GM12878 (cell line): Measurements from ENCODE around the gene HELZ. TPM values are rescaled to one million over a fixed set of nuclear protein-coding genes. Genes with fewer than 3 reads are reported as not detected.

ENCODE experiments used
- ATAC-seq: fragments of 200-7000 bp; cut with Tn5 transposase; 3 replicates; pipeline ENCODE4 v1.9.1; 2020; ENCODE audit warnings: mild to moderate bottlenecking, moderate library complexity
- BruUV-seq: library from RNA; stranded (reverse); fragments of 400-500 nt; replicated peaks from 2 replicates; lab custom pipeline; 2021; lab: Mats Ljungman, UMichigan
- CTCF ChIA-PET: fragments of 300-600 bp; sonication (Branson Sonifier 250); formaldehyde crosslinking; extraction: SDS; loops from one replicate; lab custom pipeline; 2021; ENCODE audit warnings: inconsistent platforms; lab: Yijun Ruan, JAX
- POLR2A ChIA-PET: fragments of 350-600 bp; formaldehyde crosslinking; extraction: SDS; loops from one replicate; lab custom pipeline; 2021; ENCODE audit warnings: inconsistent platforms; lab: Charles Lee
- RAD21 ChIA-PET: fragments of 300-600 bp; sonication (Branson Sonifier 250); formaldehyde crosslinking; loops from one replicate; lab custom pipeline; 2023; ENCODE audit warnings: antibody characterized with exemption; ENCODE audit not compliant: unreplicated experiment; lab: Charles Lee
- SMC1A ChIA-PET: fragments of 300-600 bp; sonication (Branson Sonifier 250); formaldehyde crosslinking; loops from one replicate; lab custom pipeline; 2023; ENCODE audit not compliant: unreplicated experiment, uncharacterized antibody; lab: Charles Lee
- DNase-seq: peaks from one replicate; pipeline ENCODE4 v3.0.0-alpha.2; 2011; ENCODE audit warnings: low read depth, low spot score
- FAIRE-seq: peaks from 3 replicates; lab custom pipeline; 2011; peaks lifted over from hg19 to GRCh38; lab: Jason Lieb, UNC
- H2AFZ ChIP-seq: 2 replicates; pipeline ENCODE4 v1.6.0; 2011; ENCODE audit warnings: low read depth, low read length, control low read depth; ENCODE audit not compliant: control insufficient read depth
- H3K27ac ChIP-seq: 2 replicates; pipeline ENCODE4 v1.5.1; 2011; ENCODE audit warnings: control low read depth; ENCODE audit not compliant: control insufficient read depth, insufficient read depth
- H3K27me3 ChIP-seq, 2 experiments: replicated peaks in 1 of 2; 2 replicates each; pipeline versions ENCODE4 v1.6.0 to v1.6.1; 2011; ENCODE audit warnings: low read length in 1 of 2; ENCODE audit not compliant: control insufficient read depth in 2 of 2, insufficient read depth in 2 of 2
- H3K36me3 ChIP-seq, 2 experiments: 2 replicates each; pipeline ENCODE4 v1.5.1; 2011; ENCODE audit warnings: low read length in 1 of 2; ENCODE audit not compliant: control insufficient read depth in 2 of 2, insufficient read depth in 2 of 2
- H3K4me1 ChIP-seq: 2 replicates; pipeline ENCODE4 v1.6.1; 2011; ENCODE audit warnings: mild to moderate bottlenecking, low read length, moderate library complexity, mixed read lengths; ENCODE audit not compliant: control insufficient read depth, insufficient read depth
- H3K4me2 ChIP-seq: 2 replicates; pipeline ENCODE4 v1.6.0; 2011; ENCODE audit warnings: control low read depth; ENCODE audit not compliant: control insufficient read depth, insufficient read depth
- H3K4me3 ChIP-seq: fragments of 200-600 bp; sonication (generic); 2 replicates; pipeline ENCODE4 v1.5.1; 2016
- H3K79me2 ChIP-seq: 2 replicates; pipeline ENCODE4 v1.6.0; 2011; ENCODE audit warnings: low read length; ENCODE audit not compliant: control insufficient read depth, insufficient read depth
- H3K9ac ChIP-seq: 2 replicates; pipeline ENCODE4 v1.8.0; 2011; ENCODE audit warnings: low read length, control low read depth, mixed read lengths; ENCODE audit not compliant: control insufficient read depth, insufficient read depth
- H3K9me3 ChIP-seq: replicated peaks from 3 replicates; pipeline ENCODE4 v1.5.1; 2011; ENCODE audit warnings: mild to moderate bottlenecking, low read length; ENCODE audit not compliant: control insufficient read depth, insufficient read depth
- H4K20me1 ChIP-seq: 2 replicates; pipeline ENCODE4 v1.6.0; 2011; ENCODE audit not compliant: control insufficient read depth, insufficient read depth
- EP300 ChIP-seq, 2 experiments: fragments of 150-350 bp in 1 of 2; IDR thresholded peaks; 2 replicates each; pipeline ENCODE4 v1.6.1; 2011 to 2012; ENCODE audit warnings: low read depth in 2 of 2, low read length in 2 of 2, borderline replicate concordance in 1 of 2, improper control_type of control experiment in 1 of 2, inconsistent platforms in 1 of 2; ENCODE audit not compliant: control insufficient read depth in 1 of 2
- ESRRA ChIP-seq: IDR thresholded peaks from 2 replicates; pipeline ENCODE4 v1.6.1; 2012; ENCODE audit warnings: mild to moderate bottlenecking, low read length, improper control_type of control experiment
- ETV6 ChIP-seq, 2 experiments: fragments of 450-650 bp in 1 of 2; IDR thresholded peaks in 1 of 2; conservative IDR thresholded peaks in 1 of 2; 2 replicates each; pipeline ENCODE4 v1.6.1; 2014; ENCODE audit warnings: antibody characterized with exemption in 1 of 2, borderline replicate concordance in 1 of 2, low read depth in 1 of 2, mild to moderate bottlenecking in 1 of 2, moderate library complexity in 1 of 2
- GABPA ChIP-seq: IDR thresholded peaks from 2 replicates; pipeline ENCODE4 v1.6.1; 2014; ENCODE audit warnings: antibody characterized with exemption, low read depth, mild to moderate bottlenecking, inconsistent platforms
- GATAD2B ChIP-seq: fragments of 450-650 bp; conservative IDR thresholded peaks from 2 replicates; pipeline ENCODE4 v1.6.1; 2017; ENCODE audit warnings: low read depth, mild to moderate bottlenecking, moderate library complexity
- HDAC2 ChIP-seq: fragments of 200-600 bp; sonication (generic); IDR thresholded peaks from 2 replicates; pipeline ENCODE4 v1.6.1; 2017
- IKZF2 ChIP-seq, 2 experiments: fragments of 450-650 bp; IDR thresholded peaks; 2 replicates each; pipeline ENCODE4 v1.6.1; 2017; ENCODE audit warnings: mild to moderate bottlenecking in 2 of 2, moderate library complexity in 2 of 2
- MYC ChIP-seq: IDR thresholded peaks from 2 replicates; pipeline ENCODE4 v1.6.1; 2011; ENCODE audit warnings: mild to moderate bottlenecking, low read length, moderate library complexity, inconsistent platforms; ENCODE audit not compliant: insufficient read depth, insufficient replicate concordance, insufficient read length, severe bottlenecking
- PAX5 ChIP-seq: IDR thresholded peaks from 2 replicates; pipeline ENCODE4 v1.6.1; 2011; ENCODE audit warnings: low read depth, low read length, borderline replicate concordance
- POLR2AphosphoS5 ChIP-seq: IDR thresholded peaks from 2 replicates; pipeline ENCODE4 v1.6.1; 2011; ENCODE audit warnings: mild to moderate bottlenecking, low read length, inconsistent platforms
- RUNX3 ChIP-seq: IDR thresholded peaks from 2 replicates; pipeline ENCODE4 v1.6.1; 2012; ENCODE audit warnings: low read length, inconsistent platforms
- SMAD5 ChIP-seq: IDR thresholded peaks from 2 replicates; pipeline ENCODE4 v1.6.1; 2016; ENCODE audit warnings: antibody characterized with exemption, low read depth
- TCF3 ChIP-seq: IDR thresholded peaks from 2 replicates; pipeline ENCODE4 v1.6.1; 2012; ENCODE audit warnings: low read depth, mild to moderate bottlenecking, low read length, borderline replicate concordance; ENCODE audit not compliant: insufficient read depth
- YY1 ChIP-seq: IDR thresholded peaks from 2 replicates; pipeline ENCODE4 v1.6.1; 2011; ENCODE audit warnings: low read depth, mild to moderate bottlenecking, low read length
- ZNF24 ChIP-seq: fragments of 450-650 bp; IDR thresholded peaks from 2 replicates; pipeline ENCODE4 v1.6.1; 2017; ENCODE audit warnings: antibody characterized with exemption, mild to moderate bottlenecking
- WGBS: methylation state at CpG from one replicate; pipeline ENCODE4 v1.1.6; 2016; ENCODE audit warnings: low lambda C conversion rate; ENCODE audit not compliant: insufficient replicate concordance, insufficient coverage; ENCODE audit errors: missing lambda C conversion rate; 5-methylcytosine and 5-hydroxymethylcytosine counted together
- in situ Hi-C: fragments of 300-500 bp; cut with MboI; formaldehyde crosslinking; loops from 9 replicates; pipeline ENCODE4 v1.14.3; 2018; ENCODE audit warnings: mixed read lengths
- intact Hi-C: fragments of 100-400 bp; cut with micrococcal nuclease; formaldehyde crosslinking; loops from one replicate; pipeline ENCODE4 v1.14.2; 2022; ENCODE audit not compliant: unreplicated experiment
- polyA plus RNA-seq, 11 experiments: library from polyadenylated mRNA; depleted of rRNA in 4 of 11; unstranded in 6 of 11; stranded (reverse) in 5 of 11; fragments of >200 nt; fragmentation: Nextera tagmentation in 4 of 11; fragmentation: Illumina TruSeq in 1 of 11; extraction: Ambion mirVana in 4 of 11; extraction: Trizol in 1 of 11; gene quantifications; 1 replicate in 1 of 11; 2 replicates in 10 of 11; pipeline versions ENCODE4 v1.2.1 to v1.2.3, GENCODE V29; 2011 to 2016; ENCODE audit warnings: inconsistent platforms in 2 of 11, missing spikeins in 2 of 11, low read depth in 1 of 11
- total RNA-seq, 4 experiments: library from RNA; depleted of rRNA in 3 of 4; stranded (reverse); fragments of >200 nt in 3 of 4; fragmentation: Illumina TruSeq in 1 of 4; extraction: Trizol in 1 of 4; gene quantifications; 2 replicates each; pipeline versions ENCODE4 v1.2.1 to v1.2.3, GENCODE V29; 2013 to 2021
- TF ChIP-seq, protein P1 (sequence below): fragments of 450-650 bp; IDR thresholded peaks from 2 replicates; pipeline ENCODE4 v1.6.1; 2016; ENCODE audit warnings: mild to moderate bottlenecking
- TF ChIP-seq, protein P2 (sequence below): fragments of 450-650 bp; IDR thresholded peaks from 2 replicates; pipeline ENCODE4 v1.6.1; 2017; ENCODE audit warnings: mild to moderate bottlenecking, low read depth, inconsistent platforms; ENCODE audit not compliant: poor library complexity, severe bottlenecking
- TF ChIP-seq, protein P3 (sequence below): fragments of 450-650 bp; IDR thresholded peaks from 2 replicates; pipeline ENCODE4 v1.6.1; 2018; ENCODE audit warnings: mild to moderate bottlenecking, low read depth, moderate library complexity; ENCODE audit not compliant: partially characterized antibody
- TF ChIP-seq, protein P4 (sequence below): IDR thresholded peaks from 2 replicates; pipeline ENCODE4 v1.6.1; 2012; ENCODE audit warnings: low read depth, low read length, improper control_type of control experiment

The HELZ gene
- total and polyA plus RNA-seq, 10 of the 15 experiments (the other 5 are each of a cell fraction or from before 2014, with no cell fraction given) = 1.5 to 36.8 (median 19.1) TPM

DNA sequence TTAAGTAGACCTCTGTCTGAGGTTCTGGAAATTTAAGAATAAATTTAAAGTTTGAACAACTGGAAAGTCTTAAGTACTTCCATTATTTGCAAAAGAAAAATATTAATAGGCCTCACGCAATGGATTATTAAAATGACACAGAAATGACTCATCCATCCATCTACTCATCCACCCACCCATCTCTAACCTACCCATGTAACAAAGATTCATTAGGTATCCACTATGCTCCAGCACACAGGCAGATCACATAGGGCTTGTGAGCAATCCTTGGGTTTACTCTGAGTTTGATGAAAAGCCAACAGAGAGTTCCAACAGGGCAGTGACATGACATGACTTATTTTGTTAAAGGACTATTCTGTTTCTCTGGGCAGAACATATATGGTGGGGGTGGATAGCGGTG is 93.3 kb downstream of the HELZ start:
- Histone ChIP-seq H3K4me1 (no peaks in the 10 kb centered on the region), H4K20me1 (no peaks in the 10 kb centered on the region), H3K36me3 (peaks cover 0 to 12% of the 10 kb centered on the region in 2 experiments; a peak in 2 of 4 replicates), H3K79me2 (no peaks in the 10 kb centered on the region), H3K4me2 (no peak overlapping the region), H3K27me3 (no peaks in the 10 kb centered on the region), H2AFZ (no peak overlapping the region), H3K4me3 (no peak overlapping the region), H3K9ac (no peak overlapping the region), H3K9me3 (no peaks in the 10 kb centered on the region), H3K27ac (no peak overlapping the region)
- 100% methylated on average over 2 of the region's 2 CpGs for WGBS
- ATAC-seq (no peak), DNase-seq (no peak), FAIRE-seq (no peak)
- BruUV-seq = no TSS peak
- in situ Hi-C loops = no loop called here
- intact Hi-C loops = no loop called here
- CTCF ChIA-PET = no interaction called here
- POLR2A ChIA-PET = no interaction called here
- RAD21 ChIA-PET = no interaction called here
- SMC1A ChIA-PET = no interaction called here
- TF ChIP-seq SMAD5 (no peak), YY1 (no peak), IKZF2 (IDR thresholded peaks at IDR 0.05) (no peak), RUNX3 (no peak), POLR2AphosphoS5 (no peak), GATAD2B (no peak), EP300 (IDR thresholded peaks at IDR 0.05; ENCODE audit: borderline replicate concordance in 1 of 2, control insufficient read depth in 1 of 2, low read depth in 2 of 2, low read length in 2 of 2) (no peak), GABPA (no peak), HDAC2 (no peak), MYC (no peak), ESRRA (no peak), ZNF24 (no peak), ETV6 (conservative IDR thresholded peaks at IDR 0.05 in 1 of 2, IDR thresholded peaks at IDR 0.05 in 1 of 2; ENCODE audit: borderline replicate concordance in 1 of 2, low read depth in 1 of 2) (no peak), TCF3 (no peak), PAX5 (no peak)
- TF ChIP-seq, protein P1, sequence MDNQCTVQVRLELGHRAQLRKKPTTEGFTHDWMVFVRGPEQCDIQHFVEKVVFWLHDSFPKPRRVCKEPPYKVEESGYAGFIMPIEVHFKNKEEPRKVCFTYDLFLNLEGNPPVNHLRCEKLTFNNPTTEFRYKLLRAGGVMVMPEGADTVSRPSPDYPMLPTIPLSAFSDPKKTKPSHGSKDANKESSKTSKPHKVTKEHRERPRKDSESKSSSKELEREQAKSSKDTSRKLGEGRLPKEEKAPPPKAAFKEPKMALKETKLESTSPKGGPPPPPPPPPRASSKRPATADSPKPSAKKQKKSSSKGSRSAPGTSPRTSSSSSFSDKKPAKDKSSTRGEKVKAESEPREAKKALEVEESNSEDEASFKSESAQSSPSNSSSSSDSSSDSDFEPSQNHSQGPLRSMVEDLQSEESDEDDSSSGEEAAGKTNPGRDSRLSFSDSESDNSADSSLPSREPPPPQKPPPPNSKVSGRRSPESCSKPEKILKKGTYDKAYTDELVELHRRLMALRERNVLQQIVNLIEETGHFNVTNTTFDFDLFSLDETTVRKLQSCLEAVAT = no peak
- TF ChIP-seq, protein P2, sequence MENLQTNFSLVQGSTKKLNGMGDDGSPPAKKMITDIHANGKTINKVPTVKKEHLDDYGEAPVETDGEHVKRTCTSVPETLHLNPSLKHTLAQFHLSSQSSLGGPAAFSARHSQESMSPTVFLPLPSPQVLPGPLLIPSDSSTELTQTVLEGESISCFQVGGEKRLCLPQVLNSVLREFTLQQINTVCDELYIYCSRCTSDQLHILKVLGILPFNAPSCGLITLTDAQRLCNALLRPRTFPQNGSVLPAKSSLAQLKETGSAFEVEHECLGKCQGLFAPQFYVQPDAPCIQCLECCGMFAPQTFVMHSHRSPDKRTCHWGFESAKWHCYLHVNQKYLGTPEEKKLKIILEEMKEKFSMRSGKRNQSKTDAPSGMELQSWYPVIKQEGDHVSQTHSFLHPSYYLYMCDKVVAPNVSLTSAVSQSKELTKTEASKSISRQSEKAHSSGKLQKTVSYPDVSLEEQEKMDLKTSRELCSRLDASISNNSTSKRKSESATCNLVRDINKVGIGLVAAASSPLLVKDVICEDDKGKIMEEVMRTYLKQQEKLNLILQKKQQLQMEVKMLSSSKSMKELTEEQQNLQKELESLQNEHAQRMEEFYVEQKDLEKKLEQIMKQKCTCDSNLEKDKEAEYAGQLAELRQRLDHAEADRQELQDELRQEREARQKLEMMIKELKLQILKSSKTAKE = no peak
- TF ChIP-seq, protein P3, sequence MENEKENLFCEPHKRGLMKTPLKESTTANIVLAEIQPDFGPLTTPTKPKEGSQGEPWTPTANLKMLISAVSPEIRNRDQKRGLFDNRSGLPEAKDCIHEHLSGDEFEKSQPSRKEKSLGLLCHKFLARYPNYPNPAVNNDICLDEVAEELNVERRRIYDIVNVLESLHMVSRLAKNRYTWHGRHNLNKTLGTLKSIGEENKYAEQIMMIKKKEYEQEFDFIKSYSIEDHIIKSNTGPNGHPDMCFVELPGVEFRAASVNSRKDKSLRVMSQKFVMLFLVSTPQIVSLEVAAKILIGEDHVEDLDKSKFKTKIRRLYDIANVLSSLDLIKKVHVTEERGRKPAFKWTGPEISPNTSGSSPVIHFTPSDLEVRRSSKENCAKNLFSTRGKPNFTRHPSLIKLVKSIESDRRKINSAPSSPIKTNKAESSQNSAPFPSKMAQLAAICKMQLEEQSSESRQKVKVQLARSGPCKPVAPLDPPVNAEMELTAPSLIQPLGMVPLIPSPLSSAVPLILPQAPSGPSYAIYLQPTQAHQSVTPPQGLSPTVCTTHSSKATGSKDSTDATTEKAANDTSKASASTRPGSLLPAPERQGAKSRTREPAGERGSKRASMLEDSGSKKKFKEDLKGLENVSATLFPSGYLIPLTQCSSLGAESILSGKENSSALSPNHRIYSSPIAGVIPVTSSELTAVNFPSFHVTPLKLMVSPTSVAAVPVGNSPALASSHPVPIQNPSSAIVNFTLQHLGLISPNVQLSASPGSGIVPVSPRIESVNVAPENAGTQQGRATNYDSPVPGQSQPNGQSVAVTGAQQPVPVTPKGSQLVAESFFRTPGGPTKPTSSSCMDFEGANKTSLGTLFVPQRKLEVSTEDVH = no peak
- TF ChIP-seq, protein P4, sequence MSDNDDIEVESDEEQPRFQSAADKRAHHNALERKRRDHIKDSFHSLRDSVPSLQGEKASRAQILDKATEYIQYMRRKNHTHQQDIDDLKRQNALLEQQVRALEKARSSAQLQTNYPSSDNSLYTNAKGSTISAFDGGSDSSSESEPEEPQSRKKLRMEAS = no peak
